SK-N-SH treated with all-trans-retinoic acid at 6 μM for 48 hours (cell line): ENCODE results near the gene LTO1.

Experiments used
- BACH2 ChIP-seq: fragments of 250-450 bp; sonication (Bioruptor Pico); IDR thresholded peaks from 2 replicates; pipeline ENCODE4 v1.9.0; 2021; ENCODE audit warnings: mild to moderate bottlenecking, borderline replicate concordance
- ISL1 ChIP-seq: fragments of 250-450 bp; sonication (Bioruptor Pico); IDR thresholded peaks from 2 replicates; pipeline ENCODE4 v2.1.2; 2022; ENCODE audit warnings: mild to moderate bottlenecking, moderate library complexity
- TOX ChIP-seq: fragments of 250-450 bp; sonication (Bioruptor Pico); IDR thresholded peaks from 2 replicates; pipeline ENCODE4 v1.8.0; 2021; ENCODE audit warnings: mild to moderate bottlenecking, moderate library complexity, borderline replicate concordance
- ZFP30 ChIP-seq: fragments of 450-650 bp; formaldehyde crosslinking; IDR thresholded peaks from 2 replicates; pipeline ENCODE4 v1.5.0; 2022; ENCODE audit warnings: mild to moderate bottlenecking, moderate library complexity
- ZNF565 ChIP-seq: fragments of 450-650 bp; formaldehyde crosslinking; conservative IDR thresholded peaks from 2 replicates; pipeline ENCODE4 v1.5.0; 2020; ENCODE audit warnings: low read depth, mild to moderate bottlenecking, moderate library complexity
- TF ChIP-seq, protein P1 (sequence below): fragments of 250-450 bp; sonication (Bioruptor Pico); IDR thresholded peaks from 2 replicates; pipeline ENCODE4 v1.8.0; 2020; ENCODE audit warnings: mild to moderate bottlenecking, moderate library complexity, borderline replicate concordance

DNA sequence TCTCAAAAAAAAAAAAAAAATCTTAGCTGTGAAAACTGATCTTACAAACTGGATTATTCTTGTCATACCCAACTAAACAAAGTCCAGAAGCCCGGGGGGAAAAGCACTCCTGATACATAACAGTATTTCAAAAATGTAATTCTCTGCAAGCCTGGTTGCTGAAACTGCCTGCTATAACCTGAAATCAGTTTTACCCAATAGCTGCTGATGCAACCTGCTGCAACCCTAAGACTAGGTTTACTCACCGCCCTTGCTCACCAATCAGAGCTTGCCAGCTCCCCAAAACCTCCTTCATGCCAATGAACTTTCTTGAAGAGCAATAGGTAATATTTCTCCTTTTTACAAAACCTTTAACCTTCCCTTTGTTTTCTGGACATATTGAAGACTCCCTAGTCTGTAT is 16.3 kb upstream of the LTO1 start:
- TF ChIP-seq TOX (CRISPR knock-in tag): no peak
- no peak for TF ChIP-seq ISL1
- TF ChIP-seq BACH2 (CRISPR knock-in tag): no peak
- TF ChIP-seq ZFP30 (CRISPR knock-in tag): no peak
- TF ChIP-seq, protein P1, sequence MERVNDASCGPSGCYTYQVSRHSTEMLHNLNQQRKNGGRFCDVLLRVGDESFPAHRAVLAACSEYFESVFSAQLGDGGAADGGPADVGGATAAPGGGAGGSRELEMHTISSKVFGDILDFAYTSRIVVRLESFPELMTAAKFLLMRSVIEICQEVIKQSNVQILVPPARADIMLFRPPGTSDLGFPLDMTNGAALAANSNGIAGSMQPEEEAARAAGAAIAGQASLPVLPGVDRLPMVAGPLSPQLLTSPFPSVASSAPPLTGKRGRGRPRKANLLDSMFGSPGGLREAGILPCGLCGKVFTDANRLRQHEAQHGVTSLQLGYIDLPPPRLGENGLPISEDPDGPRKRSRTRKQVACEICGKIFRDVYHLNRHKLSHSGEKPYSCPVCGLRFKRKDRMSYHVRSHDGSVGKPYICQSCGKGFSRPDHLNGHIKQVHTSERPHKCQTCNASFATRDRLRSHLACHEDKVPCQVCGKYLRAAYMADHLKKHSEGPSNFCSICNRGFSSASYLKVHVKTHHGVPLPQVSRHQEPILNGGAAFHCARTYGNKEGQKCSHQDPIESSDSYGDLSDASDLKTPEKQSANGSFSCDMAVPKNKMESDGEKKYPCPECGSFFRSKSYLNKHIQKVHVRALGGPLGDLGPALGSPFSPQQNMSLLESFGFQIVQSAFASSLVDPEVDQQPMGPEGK (CRISPR knock-in tag): no peak
- TF ChIP-seq ZNF565 (CRISPR knock-in tag): no peak
